IMR-90 (cell line): ENCODE data around the gene SLC48A1. TPM values are rescaled to one million over a fixed set of nuclear protein-coding genes. Genes with fewer than 3 reads are reported as not detected.

ENCODE experiments used
- ATAC-seq: fragments of 200-7000 bp; cut with Tn5 transposase; 2 replicates; pipeline ENCODE4 v1.9.1; 2020; ENCODE audit warnings: low read depth, mild to moderate bottlenecking, moderate library complexity
- BruUV-seq: library from RNA; stranded (reverse); fragments of 400-500 nt; replicated peaks from 2 replicates; lab custom pipeline; 2021; lab: Mats Ljungman, UMichigan
- CTCF ChIA-PET: fragments of 300-600 bp; formaldehyde crosslinking; extraction: SDS; loops from one replicate; lab custom pipeline; 2021; ENCODE audit warnings: antibody characterized with exemption; lab: Yijun Ruan, JAX
- POLR2A ChIA-PET: fragments of 300-600 bp; sonication (Branson Sonifier 250); formaldehyde crosslinking; loops from one replicate; lab custom pipeline; 2022; ENCODE audit warnings: antibody characterized with exemption; ENCODE audit not compliant: unreplicated experiment; lab: Charles Lee
- DNase-seq: peaks from one replicate; pipeline ENCODE4 v3.0.0; 2013
- H2AFZ ChIP-seq: replicated peaks from 2 replicates; pipeline ENCODE3; 2013; ENCODE audit warnings: low read length, mild to moderate bottlenecking; ENCODE audit not compliant: poor library complexity
- H2AK5ac ChIP-seq: 2 replicates; pipeline ENCODE4 v1.6.1; 2013; ENCODE audit warnings: low read depth, low read length, inconsistent platforms
- H2AK9ac ChIP-seq: replicated peaks from 2 replicates; pipeline ENCODE3; 2013; ENCODE audit warnings: mild to moderate bottlenecking, low read depth, low read length, moderate library complexity; ENCODE audit not compliant: poor library complexity
- H2BK120ac ChIP-seq: 2 replicates; pipeline ENCODE4 v1.6.1; 2013; ENCODE audit warnings: low read depth, low read length, inconsistent platforms
- H2BK15ac ChIP-seq: 3 replicates; pipeline ENCODE4 v1.6.1; 2013; ENCODE audit warnings: low read depth, low read length, inconsistent platforms
- H2BK20ac ChIP-seq: 2 replicates; pipeline ENCODE4 v1.6.1; 2013; ENCODE audit warnings: low read depth, mild to moderate bottlenecking, inconsistent platforms, low read length, moderate library complexity
- H2BK5ac ChIP-seq: 2 replicates; pipeline ENCODE4 v1.6.1; 2013; ENCODE audit warnings: mild to moderate bottlenecking, low read depth, low read length, inconsistent platforms; ENCODE audit not compliant: poor library complexity, severe bottlenecking
- H3K14ac ChIP-seq: replicated peaks from 2 replicates; pipeline ENCODE4 v1.6.1; 2013; ENCODE audit warnings: low read depth, low read length, inconsistent platforms
- H3K18ac ChIP-seq: 2 replicates; pipeline ENCODE4 v1.6.1; 2013; ENCODE audit warnings: low read depth, low read length, control low read depth
- H3K23ac ChIP-seq: 2 replicates; pipeline ENCODE4 v1.6.1; 2013; ENCODE audit warnings: low read depth, low read length, inconsistent platforms
- H3K27ac ChIP-seq: 2 replicates; pipeline ENCODE4 v1.5.1; 2013; ENCODE audit warnings: mild to moderate bottlenecking, control low read depth, low read length; ENCODE audit not compliant: insufficient read depth
- H3K27me3 ChIP-seq: 2 replicates; pipeline ENCODE4 v1.6.1; 2013; ENCODE audit warnings: low read length; ENCODE audit not compliant: control insufficient read depth, insufficient read depth
- H3K36me3 ChIP-seq: 2 replicates; pipeline ENCODE4 v1.6.1; 2013; ENCODE audit warnings: low read length, mixed read lengths; ENCODE audit not compliant: control insufficient read depth, insufficient read depth
- H3K4ac ChIP-seq: 2 replicates; pipeline ENCODE4 v1.6.1; 2013; ENCODE audit warnings: low read depth, low read length, inconsistent platforms
- H3K4me1 ChIP-seq: 2 replicates; pipeline ENCODE4 v1.6.1; 2013; ENCODE audit warnings: low read length, mixed read lengths; ENCODE audit not compliant: control insufficient read depth, insufficient read depth
- H3K4me2 ChIP-seq: 2 replicates; pipeline ENCODE4 v1.6.1; 2013; ENCODE audit warnings: low read depth, mild to moderate bottlenecking, control low read depth, low read length, moderate library complexity
- H3K4me3 ChIP-seq: 2 replicates; pipeline ENCODE4 v1.5.1; 2013; ENCODE audit warnings: low read depth, mild to moderate bottlenecking, control low read depth, low read length, moderate library complexity; ENCODE audit not compliant: insufficient read depth
- H3K56ac ChIP-seq: 2 replicates; pipeline ENCODE4 v1.6.1; 2013; ENCODE audit warnings: low read length, inconsistent platforms; ENCODE audit not compliant: insufficient read depth; ENCODE audit errors: extremely low read depth
- H3K79me1 ChIP-seq, 2 experiments: 2 replicates each; pipeline ENCODE4 v1.6.1; 2013; ENCODE audit warnings: low read length in 2 of 2, inconsistent platforms in 1 of 2, low read depth in 1 of 2
- H3K9ac ChIP-seq: 2 replicates; pipeline ENCODE4 v1.6.1; 2013; ENCODE audit warnings: low read depth, low read length, control low read depth
- H3K9me1 ChIP-seq: 2 replicates; pipeline ENCODE4 v1.6.1; 2013; ENCODE audit warnings: low read length, inconsistent platforms; ENCODE audit not compliant: insufficient read depth
- H3K9me3 ChIP-seq: 2 replicates; pipeline ENCODE4 v1.6.1; 2013; ENCODE audit warnings: low read length; ENCODE audit not compliant: control insufficient read depth, insufficient read depth
- H4K20me1 ChIP-seq: 2 replicates; pipeline ENCODE4 v1.6.1; 2013; ENCODE audit warnings: low read length, inconsistent platforms; ENCODE audit not compliant: insufficient read depth
- H4K5ac ChIP-seq: 2 replicates; pipeline ENCODE4 v1.6.1; 2013; ENCODE audit warnings: mild to moderate bottlenecking, low read depth, low read length, control low read depth
- H4K8ac ChIP-seq, 2 experiments: 2 replicates each; pipeline ENCODE4 v1.6.1; 2013; ENCODE audit warnings: low read depth in 2 of 2, low read length in 2 of 2, control low read depth in 1 of 2, inconsistent platforms in 1 of 2
- H4K91ac ChIP-seq: 2 replicates; pipeline ENCODE4 v1.6.1; 2013; ENCODE audit warnings: low read depth, low read length, inconsistent platforms; ENCODE audit not compliant: insufficient read depth
- BHLHE40 ChIP-seq: fragments of 150-350 bp; IDR thresholded peaks from 2 replicates; pipeline ENCODE4 v1.6.1; 2016; ENCODE audit warnings: mild to moderate bottlenecking, low read depth, low read length
- CEBPB ChIP-seq: IDR thresholded peaks from 2 replicates; pipeline ENCODE4 v1.6.1; 2012; ENCODE audit warnings: low read depth, low read length, improper control_type of control experiment
- FOS ChIP-seq: fragments of 150-350 bp; IDR thresholded peaks from 2 replicates; pipeline ENCODE4 v1.6.1; 2016; ENCODE audit warnings: low read depth, low read length
- MAFK ChIP-seq: IDR thresholded peaks from 2 replicates; pipeline ENCODE4 v1.6.1; 2012; ENCODE audit warnings: low read depth, low read length, improper control_type of control experiment
- MAZ ChIP-seq: IDR thresholded peaks from 2 replicates; pipeline ENCODE4 v1.6.1; 2012; ENCODE audit warnings: low read depth, mild to moderate bottlenecking, low read length, improper control_type of control experiment, moderate library complexity, borderline replicate concordance
- MXI1 ChIP-seq: IDR thresholded peaks from 2 replicates; pipeline ENCODE4 v1.6.1; 2012; ENCODE audit warnings: low read depth, mild to moderate bottlenecking, low read length, moderate library complexity, borderline replicate concordance
- NFE2L2 ChIP-seq: fragments of 150-350 bp; IDR thresholded peaks from 2 replicates; pipeline ENCODE4 v1.6.1; 2016; ENCODE audit warnings: low read depth, mild to moderate bottlenecking, low read length
- SMC3 ChIP-seq: fragments of 150-350 bp; IDR thresholded peaks from 2 replicates; pipeline ENCODE4 v1.6.1; 2016; ENCODE audit warnings: low read depth, mild to moderate bottlenecking, antibody characterized with exemption, low read length, moderate library complexity
- WGBS, 2 experiments: methylation state at CpG; one replicate each; pipeline versions ENCODE4 v1.1.5 to v1.1.7; 2013; ENCODE audit warnings: missing lambda C conversion rate in 2 of 2; ENCODE audit not compliant: insufficient read length in 1 of 2; ENCODE audit errors: extremely low coverage in 2 of 2; 5-methylcytosine and 5-hydroxymethylcytosine counted together
- dilution Hi-C: fragments of 300-500 bp; cut with HindIII; formaldehyde crosslinking; loops from one replicate; pipeline ENCODE4 v1.14.3; 2018; ENCODE audit warnings: low sequenced_read_pairs; ENCODE audit not compliant: unreplicated experiment
- in situ Hi-C: fragments of 300-500 bp; cut with MboI; formaldehyde crosslinking; loops from 3 replicates; pipeline ENCODE4 v1.14.3; 2019; ENCODE audit warnings: low sequenced_read_pairs, inconsistent platforms, mixed read lengths
- intact Hi-C: fragments of 100-400 bp; cut with micrococcal nuclease; formaldehyde crosslinking; loops from 2 replicates; pipeline ENCODE4 v1.10.0; 2022
- polyA plus RNA-seq, 3 experiments: library from polyadenylated mRNA; depleted of rRNA; stranded (reverse); fragments of >200 nt; gene quantifications; 2 replicates each; pipeline ENCODE4 v1.2.3, GENCODE V29; 2012; ENCODE audit warnings: low replicate concordance in 1 of 3
- total RNA-seq: library from RNA; depleted of rRNA; stranded (reverse); fragments of >200 nt; gene quantifications from 2 replicates; pipeline ENCODE4 v1.2.3, GENCODE V29; 2012
- TF ChIP-seq, protein P1 (sequence below): conservative IDR thresholded peaks from 2 replicates; pipeline ENCODE4 v1.5.1; 2012; ENCODE audit warnings: mild to moderate bottlenecking, low read depth, low read length, improper control_type of control experiment
- TF ChIP-seq, protein P2 (sequence below): fragments of 150-350 bp; IDR thresholded peaks from 2 replicates; pipeline ENCODE4 v1.6.1; 2017; ENCODE audit warnings: mild to moderate bottlenecking, antibody characterized with exemption, low read length, low read depth

SLC48A1 gene
- total and polyA plus RNA-seq, 2 of the 4 experiments (the other 2 are of a cell fraction), result 4.8 to 5.9 TPM

DNA sequence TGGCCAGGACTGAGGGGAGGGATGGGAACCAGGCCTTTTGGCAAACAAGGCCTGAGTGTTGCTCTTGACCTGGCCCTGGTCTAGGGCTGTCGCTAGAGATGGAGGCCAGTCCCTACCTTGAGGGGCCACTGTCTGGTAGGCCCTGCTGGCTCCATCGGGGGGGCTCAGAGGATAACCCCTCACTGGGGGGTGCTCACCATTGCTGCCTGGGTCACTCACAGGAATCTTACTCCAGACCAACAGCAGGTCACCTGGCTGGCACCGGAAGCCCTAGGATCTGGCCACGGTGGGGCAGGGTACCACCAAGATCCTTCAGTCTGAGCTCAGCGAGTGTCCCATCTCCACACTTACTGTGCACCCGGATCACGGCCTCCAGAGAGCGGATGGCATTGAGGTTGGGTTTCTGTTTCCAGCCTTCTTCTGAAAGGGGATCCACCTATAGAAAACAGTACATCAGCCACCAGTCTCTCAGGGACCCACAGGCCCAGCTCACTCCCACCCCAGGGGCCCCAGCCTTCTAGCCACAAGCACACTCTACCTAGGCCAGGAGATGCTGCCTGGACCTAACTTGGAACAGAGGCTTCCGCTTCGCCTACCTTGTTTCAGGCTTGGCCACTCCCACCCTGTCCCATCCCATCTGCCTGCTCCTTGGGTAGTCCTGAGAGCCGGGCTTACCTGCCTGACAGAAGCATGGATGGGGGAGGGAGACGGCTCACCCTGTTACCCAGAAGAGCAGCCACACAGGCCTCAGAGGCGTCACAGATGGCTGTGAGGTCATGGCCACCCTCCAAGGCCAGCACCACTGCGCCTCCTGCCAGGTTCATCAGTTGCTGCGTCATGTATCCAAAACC, 12.2 kb downstream of the SLC48A1 start (continued):
- TF ChIP-seq MXI1 (no peak), CEBPB (no peak)

DNA sequence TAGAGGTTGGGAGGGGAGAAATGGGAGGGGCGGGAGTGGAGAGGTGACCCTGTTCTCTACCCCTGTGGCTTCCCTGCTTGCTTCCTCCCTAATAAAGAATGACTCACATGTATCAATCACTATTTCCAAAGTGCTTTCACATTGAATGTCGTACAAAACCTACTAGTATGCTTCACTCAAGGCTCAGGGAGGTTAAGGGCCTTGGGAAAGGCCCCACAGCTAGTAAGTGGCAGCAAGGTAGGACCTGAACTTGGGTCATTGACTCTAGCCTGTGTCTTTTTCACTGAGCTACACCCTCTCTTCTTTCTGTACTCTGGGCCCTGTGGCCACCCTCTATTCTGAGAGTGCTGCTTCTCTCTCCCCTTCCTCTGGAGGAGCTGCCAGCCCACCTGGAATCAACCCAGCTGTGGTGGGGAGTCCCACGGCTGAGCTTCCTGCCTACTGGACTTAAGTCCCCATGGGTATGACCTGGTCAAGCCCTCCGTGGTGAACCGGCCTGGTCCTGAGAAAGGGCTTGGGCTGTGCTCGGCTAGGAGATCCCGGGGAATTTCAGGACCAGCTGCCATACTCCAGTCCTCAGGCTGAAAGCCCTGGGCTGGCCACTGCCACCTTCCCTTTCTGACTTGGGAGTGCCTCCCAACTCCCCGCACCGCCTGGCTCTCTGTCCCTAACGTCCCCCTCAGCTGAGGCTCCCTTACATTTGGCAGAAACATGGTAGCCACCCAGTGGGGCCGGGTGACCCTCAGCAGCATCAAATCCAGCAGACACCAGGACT, 13.0 kb downstream of the SLC48A1 start:
- Histone ChIP-seq H3K56ac (no peak overlapping the region), H3K9ac (no peak overlapping the region), H3K79me1 (peaks cover 0 to 20% of the 10 kb centered on the region in 2 experiments), H3K4me2 (no peak overlapping the region), H3K27ac (no peak overlapping the region), H4K20me1 (peaks cover 15% of the 10 kb centered on the region; the same call in 1 of the 2 replicates), H3K9me3 (no peaks in the 10 kb centered on the region), H3K4me3 (no peak overlapping the region), H3K9me1 (no peaks in the 10 kb centered on the region), H2AK9ac (no peak overlapping the region), H3K4me1 (no peaks in the 10 kb centered on the region), H3K4ac (no peak overlapping the region), H3K23ac (no peak overlapping the region), H4K8ac (no peak overlapping the region), H2BK15ac (no peak overlapping the region), H2AK5ac (no peak overlapping the region), H2BK20ac (no peak overlapping the region), H2BK5ac (no peak overlapping the region), H4K91ac (no peak overlapping the region), H4K5ac (no peak overlapping the region), H2AFZ (no peak overlapping the region), H3K27me3 (no peaks in the 10 kb centered on the region), H3K36me3 (peaks cover 83% of the 10 kb centered on the region), H2BK120ac (no peak overlapping the region), H3K14ac (no peak overlapping the region), H3K18ac (no peak overlapping the region)
- dilution Hi-C loops (loop anchor here (10.0 kb wide), 1 partner anchor 59 kb away; no protein-coding TSS in a partner anchor), in situ Hi-C loops (loop anchor here (5.0 kb wide), 1 partner anchor 41 kb away; no protein-coding TSS in a partner anchor), intact Hi-C loops (no loop called here)
- POLR2A ChIA-PET, result no interaction called here
- WGBS, 2 experiments, result 100% methylated on average over 6 of the region's 11 CpGs; no CpG with 5 or more reads in 1 of the 2 experiments
- no peak for ATAC-seq
- DNase-seq, result no peak
- no TSS peak for BruUV-seq
- CTCF ChIA-PET, result no interaction called here
- no peak for TF ChIP-seq MXI1
- no peak for TF ChIP-seq MAZ
- TF ChIP-seq, protein P1, sequence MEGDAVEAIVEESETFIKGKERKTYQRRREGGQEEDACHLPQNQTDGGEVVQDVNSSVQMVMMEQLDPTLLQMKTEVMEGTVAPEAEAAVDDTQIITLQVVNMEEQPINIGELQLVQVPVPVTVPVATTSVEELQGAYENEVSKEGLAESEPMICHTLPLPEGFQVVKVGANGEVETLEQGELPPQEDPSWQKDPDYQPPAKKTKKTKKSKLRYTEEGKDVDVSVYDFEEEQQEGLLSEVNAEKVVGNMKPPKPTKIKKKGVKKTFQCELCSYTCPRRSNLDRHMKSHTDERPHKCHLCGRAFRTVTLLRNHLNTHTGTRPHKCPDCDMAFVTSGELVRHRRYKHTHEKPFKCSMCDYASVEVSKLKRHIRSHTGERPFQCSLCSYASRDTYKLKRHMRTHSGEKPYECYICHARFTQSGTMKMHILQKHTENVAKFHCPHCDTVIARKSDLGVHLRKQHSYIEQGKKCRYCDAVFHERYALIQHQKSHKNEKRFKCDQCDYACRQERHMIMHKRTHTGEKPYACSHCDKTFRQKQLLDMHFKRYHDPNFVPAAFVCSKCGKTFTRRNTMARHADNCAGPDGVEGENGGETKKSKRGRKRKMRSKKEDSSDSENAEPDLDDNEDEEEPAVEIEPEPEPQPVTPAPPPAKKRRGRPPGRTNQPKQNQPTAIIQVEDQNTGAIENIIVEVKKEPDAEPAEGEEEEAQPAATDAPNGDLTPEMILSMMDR, result no peak
- TF ChIP-seq, protein P2, sequence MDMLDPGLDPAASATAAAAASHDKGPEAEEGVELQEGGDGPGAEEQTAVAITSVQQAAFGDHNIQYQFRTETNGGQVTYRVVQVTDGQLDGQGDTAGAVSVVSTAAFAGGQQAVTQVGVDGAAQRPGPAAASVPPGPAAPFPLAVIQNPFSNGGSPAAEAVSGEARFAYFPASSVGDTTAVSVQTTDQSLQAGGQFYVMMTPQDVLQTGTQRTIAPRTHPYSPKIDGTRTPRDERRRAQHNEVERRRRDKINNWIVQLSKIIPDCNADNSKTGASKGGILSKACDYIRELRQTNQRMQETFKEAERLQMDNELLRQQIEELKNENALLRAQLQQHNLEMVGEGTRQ, result no peak
- TF ChIP-seq NFE2L2, result no peak
- TF ChIP-seq MAFK, result no peak
- TF ChIP-seq FOS, result no peak
- TF ChIP-seq BHLHE40, result no peak
- no peak for TF ChIP-seq SMC3
